ENCODE data around the gene FGF5. TPM values are rescaled to one million over a fixed set of nuclear protein-coding genes. Genes with fewer than 3 reads are reported as not detected.

Gene FGF5
- total RNA-seq, 1 experiment from 2014 or later, result 6.4 TPM

GRCh38 chr4:80261989-80262600 lies 4.4 kb upstream of the FGF5 start:
- Histone ChIP-seq H3K4me3 (no peak overlapping the region), H3K36me3 (0 out of 2 replicates have a peak, but pooled peaks cover 3% of the 10 kb centered on the region), H3K4me1 (replicated peaks) (peaks cover 9% of the 10 kb centered on the region), H3K9me3 (replicated peaks) (no peaks in the 10 kb centered on the region), H3K27me3 (replicated peaks) (no peaks in the 10 kb centered on the region), H3K27ac (no peak overlapping the region)
- DNase-seq (ENCODE audit: low read depth in 1 of 2, low spot score in 2 of 2), result no peak

GRCh38 chr4:80263541-80264351 lies 2.7 kb upstream of the FGF5 start:
- no peak for DNase-seq (ENCODE audit: low read depth in 1 of 2, low spot score in 2 of 2)
- Histone ChIP-seq H3K4me1 (replicated peaks) (peaks cover 17% of the 10 kb centered on the region), H3K9me3 (replicated peaks) (no peaks in the 10 kb centered on the region), H3K27ac (no peak overlapping the region), H3K36me3 (peaks cover 10% of the 10 kb centered on the region), H3K4me3 (no peak overlapping the region), H3K27me3 (replicated peaks) (no peaks in the 10 kb centered on the region)

- Histone ChIP-seq H3K9me3 (replicated peaks) (no peaks in the 10 kb centered on the region), H3K4me3 (no peak overlapping the region), H3K27ac (no peak overlapping the region), H3K4me1 (replicated peaks) (peaks cover 22% of the 10 kb centered on the region), H3K36me3 (peaks cover 15% of the 10 kb centered on the region), H3K27me3 (replicated peaks) (no peaks in the 10 kb centered on the region)
- DNase-seq (ENCODE audit: low read depth in 1 of 2, low spot score in 2 of 2), result no peak
Observed at GRCh38 chr4:80264352-80264647, 2.2 kb upstream of the FGF5 start.

GRCh38 chr4:80264825-80265224 lies 1.6 kb upstream of the FGF5 start:
- no peaks in the 10 kb centered on the region for H3K27me3 ChIP-seq (replicated peaks)
- DNase-seq (ENCODE audit: low read depth in 1 of 2, low spot score in 2 of 2), result no peak
- peaks cover 17% of the 10 kb centered on the region for H3K36me3 ChIP-seq
- H3K9me3 ChIP-seq (replicated peaks), result no peaks in the 10 kb centered on the region
- peaks cover 25% of the 10 kb centered on the region for H3K4me1 ChIP-seq (replicated peaks)
- H3K4me3 ChIP-seq, result no peak overlapping the region
- no peak overlapping the region for H3K27ac ChIP-seq

- peaks cover 27% of the 10 kb centered on the region for H3K4me1 ChIP-seq (replicated peaks)
- no peaks in the 10 kb centered on the region for H3K27me3 ChIP-seq (replicated peaks)
- peaks cover 23% of the 10 kb centered on the region for H3K36me3 ChIP-seq
- peak overlapping the region; percentile 74 for H3K27ac ChIP-seq
- DNase-seq (ENCODE audit: low read depth in 1 of 2, low spot score in 2 of 2), result peak; percentile 65 to 78
- H3K9me3 ChIP-seq (replicated peaks), result no peaks in the 10 kb centered on the region
- H3K4me3 ChIP-seq, result peak overlapping the region; percentile 67
Observed at GRCh38 chr4:80265571-80266252, 752 bp upstream of the FGF5 start.

GRCh38 chr4:80266902-80267380 lies 477 bp downstream of the FGF5 start:
- H3K27me3 ChIP-seq (replicated peaks), result no peaks in the 10 kb centered on the region
- H3K27ac ChIP-seq, result peak overlapping the region; percentile 74
- H3K36me3 ChIP-seq, result peaks cover 24% of the 10 kb centered on the region
- DNase-seq (ENCODE audit: low read depth in 1 of 2, low spot score in 2 of 2), result peak in 1 of 2 experiments; percentile 64
- H3K4me3 ChIP-seq, result peak overlapping the region; percentile 67
- H3K4me1 ChIP-seq (replicated peaks), result peaks cover 27% of the 10 kb centered on the region
- no peaks in the 10 kb centered on the region for H3K9me3 ChIP-seq (replicated peaks)

GRCh38 chr4:80268081-80268823 lies 1.8 kb downstream of the FGF5 start:
- H3K36me3 ChIP-seq, result peaks cover 24% of the 10 kb centered on the region
- H3K27me3 ChIP-seq (replicated peaks), result no peaks in the 10 kb centered on the region
- no peak for DNase-seq (ENCODE audit: low read depth in 1 of 2, low spot score in 2 of 2)
- peak overlapping the region; percentile 67 for H3K4me3 ChIP-seq
- H3K4me1 ChIP-seq (replicated peaks), result peaks cover 27% of the 10 kb centered on the region
- H3K9me3 ChIP-seq (replicated peaks), result no peaks in the 10 kb centered on the region
- H3K27ac ChIP-seq, result no peak overlapping the region

GRCh38 chr4:80268936-80269335 lies 2.5 kb downstream of the FGF5 start:
- H3K36me3 ChIP-seq, result peaks cover 24% of the 10 kb centered on the region
- DNase-seq (ENCODE audit: low read depth in 1 of 2, low spot score in 2 of 2), result no peak
- no peak overlapping the region for H3K27ac ChIP-seq

GRCh38 chr4:80270321-80270720 lies 3.9 kb downstream of the FGF5 start:
- H3K36me3 ChIP-seq, result peaks cover 24% of the 10 kb centered on the region

More at GRCh38 chr4:80268936-80269335, 2.5 kb downstream of the FGF5 start:
- Histone ChIP-seq H3K4me3 (no peak overlapping the region), H3K4me1 (replicated peaks) (peaks cover 27% of the 10 kb centered on the region), H3K27me3 (replicated peaks) (no peaks in the 10 kb centered on the region), H3K9me3 (replicated peaks) (no peaks in the 10 kb centered on the region)

GRCh38 chr4:80270868-80271267 lies 4.4 kb downstream of the FGF5 start:
- Histone ChIP-seq H3K9me3 (replicated peaks) (no peaks in the 10 kb centered on the region), H3K36me3 (peaks cover 27% of the 10 kb centered on the region), H3K27ac (no peak overlapping the region), H3K4me1 (replicated peaks) (peaks cover 18% of the 10 kb centered on the region), H3K27me3 (replicated peaks) (no peaks in the 10 kb centered on the region), H3K4me3 (no peak overlapping the region)
- no peak for DNase-seq (ENCODE audit: low read depth in 1 of 2, low spot score in 2 of 2)

More at GRCh38 chr4:80270321-80270720, 3.9 kb downstream of the FGF5 start:
- H3K4me1 ChIP-seq (replicated peaks), result peaks cover 19% of the 10 kb centered on the region
- no peaks in the 10 kb centered on the region for H3K9me3 ChIP-seq (replicated peaks)
- DNase-seq (ENCODE audit: low read depth in 1 of 2, low spot score in 2 of 2), result no peak
- no peaks in the 10 kb centered on the region for H3K27me3 ChIP-seq (replicated peaks)
- H3K4me3 ChIP-seq, result no peak overlapping the region
- H3K27ac ChIP-seq, result no peak overlapping the region

- Histone ChIP-seq H3K4me1 (replicated peaks) (peaks cover 18% of the 10 kb centered on the region), H3K4me3 (no peak overlapping the region), H3K9me3 (replicated peaks) (no peaks in the 10 kb centered on the region), H3K36me3 (peaks cover 24% of the 10 kb centered on the region), H3K27ac (no peak overlapping the region), H3K27me3 (replicated peaks) (no peaks in the 10 kb centered on the region)
- DNase-seq (ENCODE audit: low read depth in 1 of 2, low spot score in 2 of 2), result no peak
Observed at GRCh38 chr4:80271801-80272200, 5.3 kb downstream of the FGF5 start.

GRCh38 chr4:80276931-80277330 lies 10.5 kb downstream of the FGF5 start:
- Histone ChIP-seq H3K4me1 (replicated peaks) (no peaks in the 10 kb centered on the region), H3K27ac (no peak overlapping the region), H3K9me3 (replicated peaks) (no peaks in the 10 kb centered on the region), H3K36me3 (peaks cover 19% of the 10 kb centered on the region), H3K4me3 (no peak overlapping the region), H3K27me3 (replicated peaks) (no peaks in the 10 kb centered on the region)
- DNase-seq (ENCODE audit: low read depth in 1 of 2, low spot score in 2 of 2), result no peak

- H3K27me3 ChIP-seq (replicated peaks), result no peaks in the 10 kb centered on the region
- H3K4me1 ChIP-seq (replicated peaks), result no peaks in the 10 kb centered on the region
- peaks cover 28% of the 10 kb centered on the region for H3K36me3 ChIP-seq
- no peak overlapping the region for H3K27ac ChIP-seq
- no peak overlapping the region for H3K4me3 ChIP-seq
- DNase-seq (ENCODE audit: low read depth in 1 of 2, low spot score in 2 of 2), result no peak
- H3K9me3 ChIP-seq (replicated peaks), result no peaks in the 10 kb centered on the region
Observed at GRCh38 chr4:80279751-80280150, 13.3 kb downstream of the FGF5 start.
